NCI-H1105 treated with DMSO at 0.1 percent for 48 hours (cell line): Measurements from ENCODE around the gene FNDC3B.

ENCODE experiments used
- DNase-seq: peaks from one replicate; lab custom pipeline; 2025; lab: John Stamatoyannopoulos, UW

The FNDC3B gene

DNA sequence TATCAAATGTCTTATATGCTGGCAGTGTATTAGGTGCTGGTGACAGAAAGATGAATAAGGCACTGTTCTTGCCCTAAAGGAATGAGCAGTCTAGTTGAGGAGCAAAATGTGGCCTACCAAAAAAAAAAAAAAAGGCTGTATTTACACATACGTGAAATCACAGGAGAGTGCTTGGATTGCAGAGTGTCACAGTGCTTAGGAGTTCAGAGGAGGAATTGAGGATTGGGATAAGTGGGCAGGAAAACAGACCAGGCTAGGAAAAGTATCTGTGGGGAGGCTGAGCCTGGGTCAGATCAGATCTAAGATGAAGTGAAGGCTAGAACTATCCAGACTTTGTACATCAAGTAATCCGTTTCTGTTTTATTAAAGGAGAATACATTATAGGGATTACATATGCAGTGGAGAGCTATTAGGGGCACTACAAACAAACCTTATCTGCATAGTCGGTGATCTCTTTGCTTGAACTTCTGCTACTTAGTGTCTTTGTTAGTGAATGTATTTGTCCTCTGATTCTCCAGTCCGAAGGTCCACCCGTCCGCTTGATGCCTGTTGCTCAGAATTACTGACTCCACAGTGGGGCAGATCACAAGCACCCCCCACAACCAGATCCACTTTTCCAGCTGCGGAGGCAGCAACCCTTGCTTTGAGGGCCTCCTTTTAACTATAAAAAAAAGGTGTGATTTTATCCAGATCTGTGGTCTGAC lies 80.0 kb downstream of the FNDC3B start:
- no peak for DNase-seq

DNA sequence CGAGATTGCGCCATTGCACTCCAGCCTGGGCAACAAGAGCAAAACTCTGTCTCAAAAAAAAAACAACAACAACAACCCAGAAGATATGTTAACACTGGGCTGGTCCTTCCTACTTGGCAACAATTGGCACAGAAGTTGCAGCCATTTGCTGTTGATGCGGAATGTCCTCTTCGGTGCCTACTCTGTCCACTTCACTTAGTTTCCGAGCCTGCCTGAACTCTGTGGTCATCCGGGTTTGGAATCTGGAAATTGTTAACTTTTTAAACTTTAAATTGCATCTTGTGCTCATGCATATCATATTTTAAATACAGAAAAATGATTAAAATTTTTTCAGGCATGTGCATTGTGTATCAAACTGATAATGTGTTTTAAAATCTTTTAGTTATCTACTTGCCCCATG lies 81.5 kb downstream of the FNDC3B start:
- DNase-seq, result no peak

DNA sequence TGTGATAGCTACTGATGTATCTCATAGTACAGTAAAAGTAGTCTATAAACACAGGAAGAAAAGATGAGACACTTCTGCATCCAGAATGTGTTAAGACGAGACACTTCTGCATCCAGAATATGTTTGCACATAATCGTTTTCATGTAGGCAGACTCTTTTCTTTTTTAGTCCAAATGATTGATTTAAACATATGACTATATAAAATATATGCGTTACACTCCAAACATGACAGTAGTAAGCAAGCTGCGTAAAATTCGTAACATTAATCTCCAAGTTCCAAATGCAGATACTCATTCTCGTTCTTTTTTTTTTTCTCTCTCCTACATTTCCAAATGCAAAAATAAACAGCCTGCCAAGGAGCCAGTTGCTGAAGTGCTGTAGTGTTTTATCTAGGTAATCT lies 82.6 kb downstream of the FNDC3B start:
- DNase-seq, result no peak

DNA sequence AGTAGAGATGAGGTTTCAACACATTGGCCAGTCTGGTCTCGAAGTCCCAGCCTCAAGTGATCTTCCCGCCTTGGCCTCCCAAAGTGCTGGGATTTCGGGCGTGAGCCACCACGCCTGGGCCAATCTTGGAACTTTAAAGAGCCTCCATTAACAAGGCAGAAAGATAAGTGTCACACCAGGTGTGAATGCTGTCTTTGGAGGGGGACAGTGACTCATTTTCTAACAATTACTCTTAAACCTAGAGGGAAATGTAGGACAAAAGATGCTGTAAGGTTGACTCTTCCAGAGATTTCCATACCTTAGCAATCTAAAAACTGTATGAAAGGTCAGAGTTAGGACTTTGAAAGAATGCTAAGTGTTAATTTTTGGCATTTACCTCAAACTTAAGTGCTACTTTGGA lies 84.9 kb downstream of the FNDC3B start:
- no peak for DNase-seq

DNA sequence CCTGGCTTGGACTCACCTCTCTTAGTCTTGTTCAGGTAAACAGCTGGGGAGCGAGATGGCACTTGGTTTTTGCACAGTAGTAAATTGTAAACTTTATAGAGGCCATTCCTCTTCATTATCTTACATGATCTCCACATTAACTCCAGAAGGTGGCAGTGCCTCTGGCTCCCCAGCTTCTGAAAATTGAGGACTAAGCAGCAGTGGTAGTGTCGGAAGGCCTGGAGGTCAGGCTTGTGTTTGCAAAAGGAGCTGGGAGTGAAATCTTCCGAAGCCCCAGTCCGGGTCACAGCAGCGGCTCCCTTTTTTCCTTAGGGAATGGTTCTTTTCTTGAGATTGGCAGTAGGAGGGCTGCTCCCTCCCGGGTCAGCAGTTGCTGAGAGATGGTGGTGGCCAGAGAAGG lies 85.7 kb downstream of the FNDC3B start:
- DNase-seq, result no peak

DNA sequence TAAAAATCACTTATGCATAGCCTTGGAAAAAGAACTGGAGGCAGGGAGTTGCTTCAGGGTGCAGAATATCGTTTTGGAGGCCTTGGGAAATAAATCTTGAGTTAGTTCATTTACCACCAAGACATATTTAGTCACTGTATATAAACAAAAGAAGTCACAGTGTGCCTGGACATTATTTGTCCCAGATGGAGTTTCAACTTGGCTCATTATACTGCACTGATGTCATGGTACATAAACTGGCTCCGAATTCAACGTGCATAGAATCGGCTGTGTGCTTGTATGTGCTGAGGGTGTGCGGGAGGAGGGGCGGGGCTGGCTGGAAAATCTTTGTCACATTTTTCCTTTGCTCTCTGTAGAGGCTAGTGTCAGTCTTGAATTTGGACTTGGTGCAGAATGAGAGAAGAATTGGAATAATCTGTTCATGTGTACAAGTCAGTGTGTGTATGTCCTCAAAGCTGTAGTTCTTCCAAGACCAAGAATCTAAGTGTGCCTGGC lies 86.6 kb downstream of the FNDC3B start:
- DNase-seq, result no peak

DNA sequence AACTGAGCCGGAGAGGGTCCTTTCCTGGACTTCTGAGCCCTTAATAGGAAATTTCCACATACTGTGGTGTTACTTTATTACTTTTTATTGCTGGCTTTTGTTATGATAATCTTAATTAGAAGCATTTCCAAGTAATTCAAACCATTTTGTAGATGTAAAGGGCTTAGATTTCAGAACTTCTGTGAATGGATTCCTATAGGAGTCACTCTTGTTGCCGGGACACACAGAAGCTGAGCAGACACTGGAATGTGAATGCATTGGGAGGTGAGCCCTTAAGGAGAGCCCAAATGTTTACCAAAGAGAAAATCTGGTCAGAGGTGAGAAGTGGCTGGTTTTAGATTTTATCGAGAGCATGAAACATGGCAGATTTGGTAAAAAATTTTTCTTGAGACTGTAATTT lies 87.4 kb downstream of the FNDC3B start:
- DNase-seq, result no peak

DNA sequence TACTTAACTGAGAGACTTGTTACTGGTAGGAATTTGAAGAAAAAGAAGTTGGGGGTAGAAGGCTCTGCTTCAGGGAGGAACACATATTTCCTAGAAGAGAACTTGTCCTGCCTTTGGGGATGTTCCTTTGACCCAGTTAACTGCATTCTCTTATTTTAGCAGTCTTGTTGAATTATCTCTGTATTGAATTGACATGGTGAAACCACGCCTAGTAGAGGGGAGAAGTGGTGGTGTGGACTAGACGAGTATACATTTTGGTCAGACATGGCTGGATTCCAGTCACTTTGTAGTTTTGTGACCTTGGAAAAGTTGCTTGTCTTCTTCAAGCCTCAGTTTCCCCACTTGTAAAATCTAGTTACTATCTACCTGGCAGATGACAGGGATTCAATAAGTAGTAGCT lies 87.8 kb downstream of the FNDC3B start:
- no peak for DNase-seq

DNA sequence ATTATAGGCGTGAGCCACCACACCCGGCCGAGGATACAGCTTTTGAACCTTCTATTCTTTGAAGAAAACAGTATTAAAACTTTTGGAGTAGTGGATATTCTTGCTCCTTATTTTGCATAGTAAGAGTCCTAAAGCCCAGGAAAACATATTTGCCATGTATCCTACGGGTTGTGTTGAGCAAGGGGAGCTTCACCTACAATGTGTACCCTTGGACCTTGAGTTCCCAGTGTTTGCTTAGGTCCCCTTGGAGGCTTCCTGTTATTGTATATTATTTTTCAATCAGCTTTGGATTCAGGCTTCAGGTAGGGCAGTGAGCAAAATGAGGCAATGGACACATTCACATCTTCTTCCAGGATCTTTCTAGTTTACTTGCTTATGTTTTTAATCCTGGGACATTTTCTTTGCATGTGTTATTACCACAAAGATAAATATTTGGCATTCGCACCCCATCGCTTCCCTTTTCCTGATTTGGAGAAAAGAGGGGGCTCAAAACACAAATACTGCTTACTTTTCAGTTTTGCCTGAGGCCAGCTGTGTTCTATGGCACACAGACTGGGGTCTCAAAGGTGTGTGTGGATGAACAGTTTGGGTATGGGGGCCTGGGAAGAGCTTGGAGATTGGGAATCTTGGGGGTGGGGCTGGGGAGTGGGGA lies 88.7 kb downstream of the FNDC3B start:
- no peak for DNase-seq

DNA sequence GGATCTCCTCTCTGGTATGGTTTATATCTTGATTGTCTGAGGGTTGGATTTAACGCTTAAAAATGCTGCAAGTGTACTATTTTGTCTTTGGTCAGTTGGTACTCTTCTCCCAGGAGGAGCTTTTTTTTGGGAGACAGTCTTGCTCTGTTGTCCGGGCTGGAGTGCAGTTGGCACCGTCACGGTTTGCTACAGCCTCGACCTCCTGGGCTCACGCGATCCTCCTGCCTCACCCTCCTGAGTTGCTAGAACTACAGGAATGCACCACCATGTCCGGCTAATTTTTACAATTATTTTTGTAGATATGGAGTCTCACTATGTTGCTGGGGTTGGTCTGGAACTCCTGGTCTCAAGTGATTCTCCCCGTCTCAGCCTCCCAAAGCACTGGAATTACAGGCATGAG lies 89.5 kb downstream of the FNDC3B start:
- no peak for DNase-seq

DNA sequence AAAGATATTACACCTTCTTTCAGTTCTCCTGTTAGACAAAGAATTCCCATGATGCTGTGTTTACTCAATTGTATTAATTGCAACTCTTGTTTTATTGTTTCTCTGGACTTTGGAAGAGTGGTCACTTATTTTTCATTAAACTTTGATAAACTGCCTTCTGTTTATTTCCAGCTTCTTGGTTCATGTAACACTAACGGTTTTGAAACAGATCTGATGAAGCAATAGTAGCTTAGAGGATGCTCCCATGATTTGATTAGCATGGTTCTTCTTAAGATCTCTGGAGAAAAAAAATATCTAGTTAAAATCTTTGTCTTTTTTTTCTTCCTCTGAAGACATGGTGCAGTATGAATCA lies 90.1 kb downstream of the FNDC3B start:
- DNase-seq, result no peak

DNA sequence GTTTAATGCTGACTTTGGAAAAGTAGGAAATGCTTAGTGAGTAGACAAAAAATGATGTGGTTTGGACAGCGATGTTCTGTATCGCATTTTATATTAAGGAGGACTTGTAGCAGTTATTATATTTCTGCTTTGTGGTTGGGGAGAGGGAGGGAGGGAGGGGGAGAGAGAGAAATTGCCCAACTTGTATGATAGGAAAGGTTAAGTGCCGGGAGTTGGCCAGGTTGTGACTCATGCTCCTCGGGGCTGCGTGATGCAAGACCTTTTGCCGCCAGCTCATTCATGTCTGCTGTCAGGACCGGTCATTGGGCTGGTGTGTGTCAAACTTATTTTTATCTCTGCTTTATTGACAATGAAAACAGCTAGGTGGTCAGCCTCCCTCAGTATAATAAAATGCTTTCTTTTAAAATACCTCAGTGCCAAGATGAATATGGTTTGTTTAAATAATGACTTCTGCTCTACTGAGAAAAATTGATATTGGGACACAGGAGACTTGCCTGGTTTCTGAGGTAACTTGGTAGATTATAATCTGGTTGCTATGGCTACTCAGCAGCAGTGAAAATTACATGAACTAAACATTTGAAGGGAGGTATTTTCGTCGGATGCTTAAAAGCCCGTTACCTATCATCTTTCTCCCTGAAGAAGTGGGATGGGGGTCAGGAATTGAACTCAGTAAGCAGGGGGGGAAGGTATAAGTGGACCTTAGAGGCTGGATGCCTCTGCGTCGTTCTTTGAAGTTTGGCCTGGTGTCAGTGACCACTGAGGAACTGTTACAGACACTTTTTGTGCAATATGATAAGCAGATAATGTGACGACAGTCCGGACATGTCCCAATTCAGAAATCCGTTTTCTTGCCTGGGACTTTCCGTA lies 90.7 kb downstream of the FNDC3B start:
- DNase-seq, result no peak

DNA sequence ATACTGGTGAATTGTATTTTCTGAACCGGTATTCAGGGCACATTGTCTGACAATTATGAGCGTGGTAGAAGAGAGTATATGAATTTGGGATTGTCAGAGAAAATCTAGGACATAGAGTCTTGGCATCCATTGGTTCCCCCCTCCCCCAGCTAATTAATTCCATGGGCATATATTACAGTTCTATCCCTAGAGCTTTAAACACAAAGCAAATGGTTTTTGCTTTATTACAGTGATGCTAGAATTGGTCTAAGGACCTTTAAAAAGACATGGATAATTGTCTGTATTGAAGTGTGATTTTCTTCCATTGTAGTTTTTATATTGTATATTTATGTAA lies 91.3 kb downstream of the FNDC3B start:
- no peak for DNase-seq

DNA sequence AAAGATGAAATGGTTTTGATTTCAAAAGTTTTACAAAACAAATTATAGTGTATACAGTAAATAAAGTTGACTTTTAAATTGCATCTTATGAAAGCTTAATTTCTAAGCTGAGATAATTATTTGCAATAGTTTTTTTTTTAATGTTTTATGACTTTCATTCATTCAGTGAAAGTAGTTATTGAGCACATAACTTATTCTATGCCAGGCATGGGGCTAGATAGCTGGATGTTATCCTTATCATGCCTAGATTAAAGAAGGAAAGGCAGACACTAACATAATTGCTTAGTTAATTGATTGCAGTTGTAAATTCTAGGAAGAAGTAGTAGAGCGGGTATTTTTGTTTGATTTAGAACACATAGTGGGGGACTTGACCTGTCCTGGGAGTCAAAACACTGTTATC lies 92.4 kb downstream of the FNDC3B start:
- DNase-seq, result no peak

DNA sequence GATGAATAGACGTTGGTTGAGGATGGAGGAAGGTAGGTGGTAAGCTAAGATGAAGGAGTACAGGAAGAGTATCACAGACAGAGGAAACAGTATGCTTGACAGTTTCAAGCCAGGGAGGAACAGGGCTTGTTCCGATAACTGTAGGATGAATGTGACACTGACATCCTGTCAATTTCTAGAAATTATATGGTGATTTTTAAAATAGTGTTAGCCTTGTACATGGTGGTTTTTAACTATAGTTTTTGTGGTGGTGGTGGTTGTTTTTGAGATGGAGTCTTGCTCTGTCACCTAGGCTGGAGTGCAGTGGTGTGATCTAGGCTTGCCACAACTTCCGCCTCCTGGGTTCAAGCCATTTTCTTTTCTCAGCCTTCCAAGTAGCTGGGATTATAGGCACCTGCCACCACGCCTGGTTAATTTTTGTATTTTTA lies 92.8 kb downstream of the FNDC3B start:
- DNase-seq, result no peak

DNA sequence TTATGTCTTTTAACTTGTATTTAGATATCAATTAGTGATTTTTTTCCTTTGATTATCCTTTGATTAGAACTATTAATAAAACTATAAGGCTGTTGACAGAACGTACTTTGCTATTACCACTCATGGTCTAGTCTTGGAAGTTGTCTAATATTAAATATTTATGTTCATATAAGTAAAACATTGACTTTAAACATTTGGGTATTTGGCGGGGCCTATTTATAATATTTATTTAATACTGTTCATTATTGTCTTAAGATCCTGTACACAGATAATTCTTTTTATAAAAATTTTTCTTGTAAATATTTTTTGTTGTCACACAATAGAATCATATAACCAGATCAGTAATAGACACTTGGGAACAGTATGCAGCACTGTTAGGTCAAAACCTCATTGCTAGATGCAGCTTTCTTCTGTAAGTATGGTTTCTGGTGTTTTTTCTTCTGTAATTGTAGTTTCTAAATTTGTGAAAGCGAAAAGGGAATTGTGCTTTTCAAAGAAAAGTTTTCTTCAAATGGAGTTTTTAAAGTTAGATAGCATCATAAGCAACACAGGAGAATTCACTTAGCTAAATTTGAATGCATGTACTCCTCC lies 93.4 kb downstream of the FNDC3B start:
- DNase-seq, result no peak

DNA sequence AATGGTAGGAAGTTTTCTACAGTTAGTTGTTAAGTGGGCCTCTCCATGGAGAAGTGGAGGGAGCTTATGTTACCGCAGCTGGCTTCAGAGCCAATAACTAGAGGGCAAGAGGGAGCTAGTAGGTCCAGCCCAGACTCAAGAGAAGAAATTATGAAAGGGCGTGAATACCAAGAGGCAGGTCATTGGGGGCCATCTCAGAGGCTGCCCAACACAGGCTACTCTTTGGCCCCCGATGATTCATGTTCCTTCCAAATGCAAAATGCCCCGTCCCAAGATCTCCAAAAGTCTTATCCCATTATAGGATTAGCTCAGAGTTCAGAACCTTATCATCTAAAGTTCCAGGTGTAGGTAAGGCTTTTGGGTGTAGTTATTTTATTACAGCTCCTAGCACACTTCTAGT lies 94.5 kb downstream of the FNDC3B start:
- no peak for DNase-seq

DNA sequence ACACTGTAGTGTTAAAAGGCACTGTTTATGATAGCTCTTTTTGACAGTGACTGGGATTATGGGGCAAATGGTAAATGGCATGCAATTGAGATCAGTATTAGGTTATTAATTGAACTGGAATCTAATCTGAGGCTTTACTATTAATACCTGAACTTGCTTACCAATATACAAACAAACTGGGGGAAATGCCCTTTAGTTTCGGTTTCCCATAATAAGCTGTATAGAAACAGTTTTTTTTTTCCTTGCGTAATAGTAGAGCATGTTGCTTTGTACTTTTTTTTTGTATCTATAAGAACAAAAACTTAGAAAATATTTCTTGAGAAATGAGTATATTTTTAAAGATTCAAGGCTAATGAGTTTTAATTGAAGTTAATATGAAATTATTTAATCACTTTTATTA lies 95.0 kb downstream of the FNDC3B start:
- no peak for DNase-seq

DNA sequence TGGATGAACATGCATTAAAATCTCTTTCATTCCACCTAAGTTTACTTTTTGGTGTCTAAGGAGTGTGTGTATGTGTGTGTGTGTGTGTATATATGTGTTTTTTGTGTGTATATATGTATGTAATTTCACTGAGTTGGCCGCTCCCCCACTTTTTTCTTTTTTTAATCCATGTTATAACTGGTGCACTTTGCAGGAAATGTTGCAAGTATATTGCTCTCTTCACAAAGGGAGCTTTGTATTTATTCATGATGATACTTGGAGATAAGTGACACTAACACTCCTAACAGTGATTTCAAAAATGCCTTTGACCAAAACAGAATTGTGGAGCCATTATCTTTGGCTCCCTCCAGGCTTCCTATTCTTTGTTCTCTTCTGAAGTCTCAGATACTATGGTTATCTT lies 95.8 kb downstream of the FNDC3B start:
- no peak for DNase-seq

DNA sequence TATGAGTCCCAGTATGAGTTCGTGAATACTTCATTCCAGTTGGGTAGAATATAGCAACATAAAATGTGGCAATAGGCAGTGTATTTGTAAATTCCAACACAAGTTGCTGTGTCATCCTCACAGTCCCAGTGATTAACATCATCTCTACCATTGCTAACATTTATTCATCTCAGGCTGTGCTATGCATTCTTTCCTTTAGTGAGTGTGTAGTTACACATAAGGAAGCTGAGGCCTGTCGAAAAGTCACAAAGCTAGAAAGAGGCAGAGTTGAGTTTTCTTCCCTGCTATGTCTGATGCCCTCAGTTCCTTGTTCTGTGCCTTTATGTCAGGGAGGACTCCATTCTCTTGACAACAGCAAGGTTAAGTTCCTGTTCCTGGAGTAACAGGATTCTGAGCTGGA lies 96.4 kb downstream of the FNDC3B start:
- no peak for DNase-seq

DNA sequence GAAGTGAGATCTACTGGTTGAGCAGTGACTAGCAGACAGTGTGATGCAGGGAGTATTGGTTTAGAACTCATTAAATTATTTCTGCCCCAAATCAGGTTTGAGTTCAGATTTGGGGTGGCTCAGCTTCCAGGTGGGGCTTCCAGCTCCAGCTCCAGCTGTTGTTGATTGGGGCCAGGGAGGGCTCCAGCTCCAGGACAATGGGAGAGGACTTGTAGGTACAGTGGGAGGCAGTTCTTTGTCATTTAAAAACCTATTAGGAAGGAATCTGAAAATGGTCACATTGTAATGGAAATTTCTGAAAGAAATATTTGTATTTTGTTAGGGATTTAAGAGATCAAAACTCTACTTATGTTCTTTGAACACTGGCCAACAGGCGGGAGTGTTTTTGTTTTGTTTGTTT lies 97.0 kb downstream of the FNDC3B start:
- DNase-seq, result no peak

DNA sequence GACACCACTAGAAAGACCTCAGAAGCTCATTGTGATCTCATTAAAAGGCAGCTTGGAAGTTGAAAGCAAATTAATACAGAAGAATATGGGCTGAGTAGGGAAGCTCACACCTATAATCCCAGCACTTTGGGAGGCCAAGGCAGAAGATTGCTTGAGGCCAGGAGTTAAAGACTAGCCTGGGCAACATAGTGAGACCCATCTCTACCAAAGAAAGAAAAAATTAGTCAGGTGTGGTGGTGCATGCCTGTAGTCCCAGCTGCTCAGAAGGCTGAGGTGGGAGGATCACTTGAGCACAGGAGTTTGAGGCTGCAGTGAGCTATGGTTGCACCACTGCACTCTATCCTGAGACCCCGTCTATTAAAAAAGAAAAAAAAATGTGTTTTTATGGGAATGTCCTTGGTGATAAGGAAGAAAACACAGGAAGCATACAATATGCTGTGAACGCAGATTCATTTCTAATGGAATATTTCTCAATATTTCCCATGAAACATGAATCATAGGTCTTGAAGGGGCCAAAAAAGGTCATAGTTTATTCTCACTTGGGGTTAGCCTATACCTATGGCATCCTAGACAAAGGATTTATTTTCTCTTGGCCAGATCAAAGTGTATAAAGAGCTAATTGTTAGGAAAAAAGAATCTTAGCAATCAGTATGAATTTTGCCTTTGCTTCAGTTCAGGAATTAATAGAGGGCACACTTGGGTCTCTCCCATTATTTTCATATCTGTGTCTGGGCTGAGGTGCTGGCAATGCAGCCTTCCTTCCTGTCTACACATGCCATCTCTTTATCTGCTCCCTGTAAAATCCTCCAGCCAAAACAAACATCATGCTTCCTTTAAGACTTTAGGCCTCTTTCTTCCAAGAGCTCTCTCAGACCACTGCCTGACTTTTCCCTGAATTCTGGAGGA lies 98.2 kb downstream of the FNDC3B start:
- no peak for DNase-seq
